CD14-positive monocyte (primary cell): ENCODE results near the gene FHOD3. TPM values are rescaled to one million over a fixed set of nuclear protein-coding genes. Genes with fewer than 3 reads are reported as not detected.

Source experiments
- DNase-seq, 3 donors: peaks; one replicate each; pipeline ENCODE4 v3.0.0-alpha.2; 2011 to 2022
- H2AFZ ChIP-seq: 2 replicates; pipeline ENCODE4 v1.6.0; 2012; ENCODE audit warnings: mild to moderate bottlenecking, low read depth, low read length, inconsistent platforms; ENCODE audit not compliant: insufficient read depth, poor library complexity, severe bottlenecking
- H3K27ac ChIP-seq, 2 donors: 1 replicate in 1 of 2; 2 replicates in 1 of 2; pipeline ENCODE4 v1.5.1; 2012 to 2013; ENCODE audit warnings: low read length in 2 of 2, control low read depth in 1 of 2, inconsistent platforms in 1 of 2, low read depth in 1 of 2, mild to moderate bottlenecking in 1 of 2
- H3K27me3 ChIP-seq, 2 donors: one replicate each; pipeline versions ENCODE4 v1.6.0 to v1.6.1; 2011 to 2013; ENCODE audit warnings: low read length in 2 of 2; ENCODE audit not compliant: control insufficient read depth in 2 of 2, insufficient read depth in 2 of 2
- H3K36me3 ChIP-seq, 2 donors: replicated peaks in 1 of 2; 1 replicate in 1 of 2; 2 replicates in 1 of 2; pipeline versions ENCODE4 v1.5.1 to v1.6.1; 2012 to 2013; ENCODE audit warnings: low read length in 2 of 2, control low read depth in 1 of 2, inconsistent platforms in 1 of 2, mild to moderate bottlenecking in 1 of 2; ENCODE audit not compliant: insufficient read depth in 2 of 2, control insufficient read depth in 1 of 2
- H3K4me1 ChIP-seq, 2 donors: 1 replicate in 1 of 2; 2 replicates in 1 of 2; pipeline versions ENCODE4 v1.5.1 to v1.6.1; 2012 to 2013; ENCODE audit warnings: low read length in 2 of 2, control low read depth in 1 of 2, inconsistent platforms in 1 of 2, mild to moderate bottlenecking in 1 of 2, moderate library complexity in 1 of 2; ENCODE audit not compliant: insufficient read depth in 2 of 2, control insufficient read depth in 1 of 2
- H3K4me2 ChIP-seq: replicated peaks from 2 replicates; pipeline ENCODE3; 2012; ENCODE audit warnings: low read length, moderate library complexity, mild to moderate bottlenecking; ENCODE audit not compliant: poor library complexity, severe bottlenecking; ENCODE audit errors: extremely low read depth
- H3K4me3 ChIP-seq, 3 experiments: fragments of 200-600 bp in 1 of 3; sonication (generic) in 1 of 3; replicated peaks in 1 of 3; 1 replicate in 2 of 3; 2 replicates in 1 of 3; pipeline ENCODE4 v1.5.1; 2011 to 2013; ENCODE audit warnings: low read length in 3 of 3, mild to moderate bottlenecking in 3 of 3, control low read depth in 2 of 3, low read depth in 2 of 3, inconsistent platforms in 1 of 3, moderate library complexity in 1 of 3
- H3K79me2 ChIP-seq: 2 replicates; pipeline ENCODE4 v1.6.0; 2012; ENCODE audit warnings: mild to moderate bottlenecking, control low read depth, inconsistent platforms, low read length, moderate library complexity; ENCODE audit not compliant: insufficient read depth
- H3K9ac ChIP-seq: 2 replicates; pipeline ENCODE4 v1.6.0; 2017; ENCODE audit warnings: low read length, mild to moderate bottlenecking; ENCODE audit not compliant: insufficient read depth, poor library complexity, severe bottlenecking
- H3K9me3 ChIP-seq, 2 donors: replicated peaks in 1 of 2; 1 replicate in 1 of 2; 2 replicates in 1 of 2; pipeline versions ENCODE4 v1.5.1 to v1.6.1; 2012 to 2013; ENCODE audit warnings: low read length in 2 of 2, control low read depth in 1 of 2; ENCODE audit not compliant: control insufficient read depth in 1 of 2, insufficient read depth in 1 of 2
- H4K20me1 ChIP-seq: 2 replicates; pipeline ENCODE4 v1.6.0; 2012; ENCODE audit warnings: mild to moderate bottlenecking, low read length, control low read depth, moderate library complexity; ENCODE audit not compliant: insufficient read depth
- H3K27ac Mint-ChIP-seq, 7 donors: one replicate each; pipeline ENCODE4 v1.8.0; 2020; ENCODE audit warnings: mild to moderate bottlenecking in 7 of 7, mixed read lengths in 7 of 7, moderate library complexity in 6 of 7, inconsistent platforms in 2 of 7
- H3K27me3 Mint-ChIP-seq, 3 donors: one replicate each; pipeline ENCODE4 v1.8.0; 2021 to 2022; ENCODE audit warnings: low read depth in 3 of 3, mild to moderate bottlenecking in 3 of 3, mixed read lengths in 3 of 3, moderate library complexity in 3 of 3, inconsistent platforms in 1 of 3
- H3K36me3 Mint-ChIP-seq, 2 donors: one replicate each; pipeline ENCODE4 v1.8.0; 2020; ENCODE audit warnings: mixed read lengths in 2 of 2, inconsistent platforms in 1 of 2, mild to moderate bottlenecking in 1 of 2
- H3K4me1 Mint-ChIP-seq: one replicate; pipeline ENCODE4 v1.8.0; 2020; ENCODE audit warnings: mild to moderate bottlenecking, mixed read lengths
- H3K4me3 Mint-ChIP-seq, 2 donors: one replicate each; pipeline ENCODE4 v1.8.0; 2020; ENCODE audit warnings: mild to moderate bottlenecking in 2 of 2, mixed read lengths in 2 of 2, moderate library complexity in 1 of 2
- H3K9me3 Mint-ChIP-seq, 7 donors: one replicate each; pipeline ENCODE4 v1.8.0; 2020 to 2022; ENCODE audit warnings: mixed read lengths in 7 of 7, mild to moderate bottlenecking in 6 of 7, moderate library complexity in 6 of 7, inconsistent platforms in 2 of 7
- CTCF ChIP-seq: fragments of 200-600 bp; IDR thresholded peaks from one replicate; pipeline ENCODE4 v1.8.0; 2022; ENCODE audit warnings: antibody characterized with exemption, mild to moderate bottlenecking
- WGBS: methylation state at CpG from one replicate; pipeline ENCODE4 v1.1.5; 2013; ENCODE audit warnings: missing lambda C conversion rate; ENCODE audit not compliant: insufficient coverage; 5-methylcytosine and 5-hydroxymethylcytosine counted together
- intact Hi-C, 2 donors: fragments of 100-400 bp; cut with micrococcal nuclease; formaldehyde crosslinking; loops; one replicate each; pipeline versions ENCODE4 v1.15.0 to v1.15.1; 2023
- polyA plus RNA-seq, 3 donors: library from polyadenylated mRNA; depleted of rRNA in 1 of 3; unstranded in 2 of 3; stranded (reverse) in 1 of 3; fragments of 300-500 nt in 2 of 3; fragments of >200 nt in 1 of 3; fragmentation: Illumina TruSeq in 2 of 3; gene quantifications; 1 replicate in 2 of 3; 2 replicates in 1 of 3; pipeline ENCODE4 v1.2.3, GENCODE V29; 2012 to 2021

FHOD3 gene
- polyA plus RNA-seq, 3 donors = not detected

DNA sequence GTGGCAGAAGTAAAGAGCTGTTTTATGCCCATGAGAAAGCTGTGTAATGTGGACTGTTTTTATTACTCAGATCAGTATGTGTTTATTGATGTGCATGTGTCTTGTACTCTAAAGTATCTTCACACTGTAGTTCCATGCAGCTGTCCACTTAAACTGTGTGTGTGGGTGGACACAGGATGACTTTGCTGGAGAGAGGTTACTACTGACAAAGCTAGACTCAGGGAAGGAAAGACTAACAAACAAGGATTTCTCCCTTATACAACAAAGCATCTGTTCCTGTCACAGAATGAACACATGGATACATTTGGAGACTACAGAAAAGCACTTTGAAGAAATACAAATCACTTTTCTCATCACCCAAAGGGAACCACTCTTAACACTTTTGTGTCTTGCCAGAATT, 10.0 kb downstream of the FHOD3 start:
- Histone ChIP-seq H3K79me2 (no peaks in the 10 kb centered on the region), H3K4me3 (no peak overlapping the region), H4K20me1 (no peaks in the 10 kb centered on the region), H3K9me3 (no peaks in the 10 kb centered on the region), H3K36me3 (no peaks in the 10 kb centered on the region), H3K27ac (no peak overlapping the region), H3K4me1 (no peaks in the 10 kb centered on the region), H2AFZ (no peak overlapping the region), H3K4me2 (no peak overlapping the region), H3K9ac (no peak overlapping the region), H3K27me3 (peaks cover 9 to 11% of the 10 kb centered on the region in 2 donors)
- Mint-ChIP-seq H3K4me3 (no peak overlapping the region), H3K4me1 (no peaks in the 10 kb centered on the region), H3K27ac (no peak overlapping the region), H3K9me3 (no peaks in the 10 kb centered on the region), H3K27me3 (peaks cover 15 to 46% (median 26%) of the 10 kb centered on the region in 3 donors), H3K36me3 (no peaks in the 10 kb centered on the region)
- DNase-seq = no peak
- intact Hi-C loops = no loop called here
- no peak for TF ChIP-seq CTCF

DNA sequence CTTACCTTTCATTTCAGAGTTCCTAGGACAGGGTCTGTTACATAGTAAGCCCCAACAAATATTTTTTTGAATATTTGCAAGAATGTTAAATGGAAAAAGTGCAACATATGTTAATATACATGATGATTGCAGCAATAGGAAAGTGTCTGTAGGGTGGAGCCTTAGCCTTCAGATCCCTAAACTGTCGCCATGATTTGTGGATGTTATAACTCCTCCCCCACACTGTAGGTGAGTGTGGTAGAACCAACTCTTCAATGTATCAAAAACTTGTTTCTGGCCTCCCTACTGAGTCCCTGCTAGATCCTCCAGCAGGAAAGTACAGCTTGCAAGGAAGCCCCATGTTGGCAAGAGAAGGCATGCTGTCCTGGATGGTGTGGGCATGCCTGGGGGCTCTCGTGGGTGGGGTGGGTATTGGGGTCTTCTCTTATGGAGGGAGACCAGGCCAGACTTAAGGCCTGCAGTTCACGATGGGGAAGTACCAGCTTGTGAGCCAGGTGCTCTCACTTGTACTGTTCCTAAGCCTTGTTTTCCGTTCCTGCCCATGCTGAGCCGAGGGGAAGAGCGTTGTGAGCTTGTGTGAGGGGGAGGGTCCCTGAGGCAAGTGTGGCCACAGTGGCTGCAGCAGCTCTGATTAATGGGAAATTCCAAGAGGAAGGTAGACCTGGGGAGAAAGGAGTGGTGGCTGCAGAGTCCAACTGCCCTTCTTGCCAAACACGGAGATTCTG, 11.4 kb downstream of the FHOD3 start:
- H2AFZ ChIP-seq = no peak overlapping the region
- Mint-ChIP-seq H3K4me3 (no peak overlapping the region), H3K27ac (no peak overlapping the region), H3K9me3 (no peaks in the 10 kb centered on the region), H3K36me3 (no peaks in the 10 kb centered on the region), H3K4me1 (no peaks in the 10 kb centered on the region), H3K27me3 (peaks cover 13 to 41% (median 18%) of the 10 kb centered on the region in 3 donors)
- WGBS = 68% methylated on average over 5 of the region's 7 CpGs
- no peaks in the 10 kb centered on the region for H4K20me1 ChIP-seq
- H3K36me3 ChIP-seq = no peaks in the 10 kb centered on the region
- H3K27me3 ChIP-seq = peaks cover 0 to 7% of the 10 kb centered on the region in 2 donors
- H3K4me1 ChIP-seq = no peaks in the 10 kb centered on the region
- H3K9me3 ChIP-seq = no peaks in the 10 kb centered on the region
- H3K9ac ChIP-seq = no peak overlapping the region
- H3K79me2 ChIP-seq = no peaks in the 10 kb centered on the region
- H3K4me3 ChIP-seq = no peak overlapping the region
- H3K27ac ChIP-seq = no peak overlapping the region
- H3K4me2 ChIP-seq = no peak overlapping the region
- intact Hi-C loops = no loop called here
- DNase-seq = no peak
- no peak for TF ChIP-seq CTCF
